ENCODE measurements around the gene ANKS6. TPM values are rescaled to one million over a fixed set of nuclear protein-coding genes. Genes with fewer than 3 reads are reported as not detected.

Gene ANKS6
- total RNA-seq, 1 experiment from 2014 or later: 39.2 TPM

DNA sequence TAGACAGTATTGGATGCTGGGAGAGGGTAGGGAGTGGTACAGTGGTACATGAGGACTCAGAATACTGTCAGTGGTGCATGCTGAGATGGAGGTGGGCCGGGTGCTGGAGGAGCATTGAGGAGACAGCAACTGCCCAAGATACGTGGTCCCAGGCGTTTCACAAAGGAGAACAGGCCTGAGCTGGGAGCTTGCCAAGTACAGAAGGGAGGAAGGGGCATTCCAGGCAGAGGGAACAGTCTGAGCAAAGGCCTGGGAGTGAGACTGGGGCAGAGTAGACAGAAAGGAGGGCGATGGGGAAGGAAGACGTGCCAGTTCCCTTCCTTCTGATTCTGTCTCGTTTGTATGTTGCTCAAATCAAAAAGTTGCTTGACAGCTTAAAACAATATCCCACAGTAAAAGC, 26.3 kb upstream of the ANKS6 start (continued):
- TF ChIP-seq, protein P1, sequence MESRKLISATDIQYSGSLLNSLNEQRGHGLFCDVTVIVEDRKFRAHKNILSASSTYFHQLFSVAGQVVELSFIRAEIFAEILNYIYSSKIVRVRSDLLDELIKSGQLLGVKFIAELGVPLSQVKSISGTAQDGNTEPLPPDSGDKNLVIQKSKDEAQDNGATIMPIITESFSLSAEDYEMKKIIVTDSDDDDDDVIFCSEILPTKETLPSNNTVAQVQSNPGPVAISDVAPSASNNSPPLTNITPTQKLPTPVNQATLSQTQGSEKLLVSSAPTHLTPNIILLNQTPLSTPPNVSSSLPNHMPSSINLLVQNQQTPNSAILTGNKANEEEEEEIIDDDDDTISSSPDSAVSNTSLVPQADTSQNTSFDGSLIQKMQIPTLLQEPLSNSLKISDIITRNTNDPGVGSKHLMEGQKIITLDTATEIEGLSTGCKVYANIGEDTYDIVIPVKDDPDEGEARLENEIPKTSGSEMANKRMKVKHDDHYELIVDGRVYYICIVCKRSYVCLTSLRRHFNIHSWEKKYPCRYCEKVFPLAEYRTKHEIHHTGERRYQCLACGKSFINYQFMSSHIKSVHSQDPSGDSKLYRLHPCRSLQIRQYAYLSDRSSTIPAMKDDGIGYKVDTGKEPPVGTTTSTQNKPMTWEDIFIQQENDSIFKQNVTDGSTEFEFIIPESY (IDR thresholded peaks at IDR 0.05; ENCODE audit: extremely low read depth, insufficient replicate concordance, low read length): no peak
- TF ChIP-seq SRF (IDR thresholded peaks at IDR 0.05; ENCODE audit: low read depth) (no peak), CTCF (IDR thresholded peaks at IDR 0.05 in 2 of 3, conservative IDR thresholded peaks at IDR 0.05 in 1 of 3; ENCODE audit: borderline replicate concordance in 1 of 3, insufficient read depth in 1 of 3, low read depth in 2 of 3, low read length in 2 of 3) (no peak), POLR2AphosphoS5 (IDR thresholded peaks at IDR 0.05; ENCODE audit: low read depth, low read length) (no peak)

GRCh38 chr9:98821831-98822230, 25.5 kb upstream of the ANKS6 start:
- Histone ChIP-seq H3K9ac (ENCODE audit: low read length) (no peak overlapping the region), H3K4me3 (replicated peaks in 1 of 2; ENCODE audit: low read depth in 1 of 2, low read length in 2 of 2) (no peak overlapping the region), H3K4me2 (ENCODE audit: low read length) (no peak overlapping the region), H3K79me2 (ENCODE audit: insufficient read depth, low read length) (no peaks in the 10 kb centered on the region), H3K27me3 (ENCODE audit: insufficient read depth, low read length) (no peaks in the 10 kb centered on the region), H3K9me3 (ENCODE audit: control insufficient read depth in 1 of 2, insufficient read depth in 1 of 2, low read depth in 1 of 2, low read length in 2 of 2) (no peaks in the 10 kb centered on the region; a peak in 1 of 4 replicates), H3K27ac (ENCODE audit: low read depth, low read length) (no peak overlapping the region), H3K9me2 (ENCODE audit: insufficient read depth) (no peaks in the 10 kb centered on the region), H4K20me1 (ENCODE audit: insufficient read depth) (no peaks in the 10 kb centered on the region), H3K4me1 (ENCODE audit: control insufficient read depth in 1 of 2, insufficient read depth in 2 of 2, low read length in 2 of 2) (no peaks in the 10 kb centered on the region), H3K36me3 (ENCODE audit: control insufficient read depth in 1 of 2, insufficient read depth in 2 of 2, low read length in 2 of 2) (no peaks in the 10 kb centered on the region), H2AFZ (ENCODE audit: low read depth, low read length, poor library complexity, severe bottlenecking) (no peak overlapping the region)
- TF ChIP-seq POLR2AphosphoS5 (IDR thresholded peaks at IDR 0.05; ENCODE audit: low read depth, low read length) (no peak), EGR1 (IDR thresholded peaks at IDR 0.05; ENCODE audit: low read depth) (no peak), FOSL1 (IDR thresholded peaks at IDR 0.05; ENCODE audit: low read depth) (no peak), SP1 (IDR thresholded peaks at IDR 0.05; ENCODE audit: low read depth) (no peak), ELF1 (IDR thresholded peaks at IDR 0.05; ENCODE audit: borderline replicate concordance, low read depth) (no peak), EZH2 (IDR thresholded peaks at IDR 0.05) (no peak), CBX3 (IDR thresholded peaks at IDR 0.05; ENCODE audit: low read depth) (no peak)
- RAD21 ChIA-PET (ENCODE audit: low non-redundant PET in 1 of 2, low total read pairs in 2 of 2, uncharacterized antibody in 2 of 2, unreplicated experiment in 2 of 2): no interaction called here
- intact Hi-C loops (cut with micrococcal nuclease): no loop called here
- BruUV-seq (replicated peaks): no TSS peak
- POLR2A ChIA-PET: no interaction called here
- ATAC-seq: no peak
- CTCF ChIA-PET: no interaction called here
- no peak for DNase-seq (ENCODE audit: low read depth, low spot score)

All from HCT116 (cell line).